ENCODE results near the gene RAB6B.

GRCh38 chr3:133891662-133892378 lies 3.9 kb downstream of the RAB6B start:
- TF ChIP-seq, protein P1, sequence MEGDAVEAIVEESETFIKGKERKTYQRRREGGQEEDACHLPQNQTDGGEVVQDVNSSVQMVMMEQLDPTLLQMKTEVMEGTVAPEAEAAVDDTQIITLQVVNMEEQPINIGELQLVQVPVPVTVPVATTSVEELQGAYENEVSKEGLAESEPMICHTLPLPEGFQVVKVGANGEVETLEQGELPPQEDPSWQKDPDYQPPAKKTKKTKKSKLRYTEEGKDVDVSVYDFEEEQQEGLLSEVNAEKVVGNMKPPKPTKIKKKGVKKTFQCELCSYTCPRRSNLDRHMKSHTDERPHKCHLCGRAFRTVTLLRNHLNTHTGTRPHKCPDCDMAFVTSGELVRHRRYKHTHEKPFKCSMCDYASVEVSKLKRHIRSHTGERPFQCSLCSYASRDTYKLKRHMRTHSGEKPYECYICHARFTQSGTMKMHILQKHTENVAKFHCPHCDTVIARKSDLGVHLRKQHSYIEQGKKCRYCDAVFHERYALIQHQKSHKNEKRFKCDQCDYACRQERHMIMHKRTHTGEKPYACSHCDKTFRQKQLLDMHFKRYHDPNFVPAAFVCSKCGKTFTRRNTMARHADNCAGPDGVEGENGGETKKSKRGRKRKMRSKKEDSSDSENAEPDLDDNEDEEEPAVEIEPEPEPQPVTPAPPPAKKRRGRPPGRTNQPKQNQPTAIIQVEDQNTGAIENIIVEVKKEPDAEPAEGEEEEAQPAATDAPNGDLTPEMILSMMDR (IDR thresholded peaks at IDR 0.05), result no peak
- TF ChIP-seq EP300 (IDR thresholded peaks at IDR 0.05), result no peak
- no peak for TF ChIP-seq POLR2A (IDR thresholded peaks at IDR 0.05; ENCODE audit: low read depth)
- TF ChIP-seq POLR2AphosphoS5 (IDR thresholded peaks at IDR 0.05), result no peak
